Astrocyte of the cerebellum (primary cell): ENCODE results near the gene ANKRD62.
A peak's percentile ranks its signal among the peaks of the same experiment; 100 is the strongest.
"Not testable (repeated sequence)": the region's sequence is repeated elsewhere in the genome, so short reads cannot be mapped to it uniquely, and the experiment has no call there.

Source experiments
- DNase-seq: peaks from one replicate; pipeline ENCODE4 v3.0.0-alpha.2; 2011; ENCODE audit warnings: low read depth
- H3K4me3 ChIP-seq: 2 replicates; pipeline ENCODE4 v1.5.1; 2011; ENCODE audit warnings: mild to moderate bottlenecking, low read depth, low read length, moderate library complexity
- CTCF ChIP-seq: IDR thresholded peaks from 2 replicates; pipeline ENCODE4 v1.5.1; 2012; ENCODE audit warnings: low read length, low read depth, moderate library complexity, mild to moderate bottlenecking; ENCODE audit errors: missing control alignments
- in situ Hi-C: cut with HindIII; loops from 2 replicates; pipeline ENCODE4 v1.10.0; 2017; ENCODE audit warnings: low sequenced_read_pairs

Gene ANKRD62

GRCh38 chr18:12076424-12077140 is 17.1 kb upstream of the ANKRD62 start:
- no peak overlapping the region for H3K4me3 ChIP-seq
- in situ Hi-C loops: no loop called here
- no peak for TF ChIP-seq CTCF
- DNase-seq: no peak

GRCh38 chr18:12077994-12078393 is 15.6 kb upstream of the ANKRD62 start:
- DNase-seq, H3K4me3 ChIP-seq, in situ Hi-C loops: not testable (repeated sequence)

- H3K4me3 ChIP-seq: no peak overlapping the region
- in situ Hi-C loops: no loop called here
- TF ChIP-seq CTCF: no peak
- peak; percentile 82 for DNase-seq
Observed at GRCh38 chr18:12079491-12080237, 14.0 kb upstream of the ANKRD62 start.

DNA sequence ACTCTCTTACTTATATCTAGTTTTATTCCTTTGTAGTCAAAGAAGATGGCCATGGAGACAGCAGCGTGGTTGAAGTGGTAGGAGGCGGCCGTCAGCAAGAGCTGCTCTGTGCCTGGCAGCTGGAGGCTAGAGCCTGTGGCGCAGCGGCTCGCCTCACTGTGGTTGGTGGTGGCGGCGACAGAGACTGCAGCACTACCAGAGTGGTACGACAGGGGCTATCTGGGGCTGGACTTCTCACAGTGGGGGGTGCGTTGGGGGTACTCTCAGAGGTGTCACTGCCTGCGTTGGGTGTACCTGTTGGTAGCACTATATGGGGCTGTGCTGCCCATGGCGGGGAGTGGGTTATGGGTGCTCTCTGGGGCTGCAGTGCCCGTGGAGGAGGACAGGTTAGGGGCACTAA is 8.5 kb upstream of the ANKRD62 start:
- H3K4me3 ChIP-seq: no peak overlapping the region
- no peak for DNase-seq
- no peak for TF ChIP-seq CTCF
- in situ Hi-C loops: no loop called here

- in situ Hi-C loops: no loop called here
- DNase-seq: no peak
- TF ChIP-seq CTCF: no peak
- no peak overlapping the region for H3K4me3 ChIP-seq
Observed at GRCh38 chr18:12085786-12086185, 7.9 kb upstream of the ANKRD62 start.

- in situ Hi-C loops: no loop called here
- no peak overlapping the region for H3K4me3 ChIP-seq
- no peak for DNase-seq
- no peak for TF ChIP-seq CTCF
Observed at GRCh38 chr18:12086249-12086648, 7.4 kb upstream of the ANKRD62 start.
